OCI-LY7 (cell line): ENCODE measurements around the gene MYO16. TPM values are rescaled to one million over a fixed set of nuclear protein-coding genes. Genes with fewer than 3 reads are reported as not detected.

ENCODE experiments used
- BruUV-seq: library from RNA; stranded (reverse); fragments of 400-500 nt; replicated peaks from 2 replicates; lab custom pipeline; 2021; lab: Mats Ljungman, UMichigan
- CTCF ChIA-PET: fragments of 300-600 bp; sonication (Branson Sonifier 250); formaldehyde crosslinking; loops from one replicate; lab custom pipeline; 2022; ENCODE audit warnings: antibody characterized with exemption; ENCODE audit not compliant: unreplicated experiment; lab: Charles Lee
- POLR2A ChIA-PET: fragments of 300-600 bp; sonication (Branson Sonifier 250); formaldehyde crosslinking; loops from one replicate; lab custom pipeline; 2022; ENCODE audit warnings: antibody characterized with exemption; lab: Charles Lee
- DNase-seq: peaks from one replicate; pipeline ENCODE4 v3.0.0-alpha.2; 2015; ENCODE audit warnings: low spot score
- H2AFZ ChIP-seq: fragments of 200-600 bp; sonication (generic), shearing (Covaris generic); 2 replicates; pipeline ENCODE4 v1.6.1; 2014; ENCODE audit warnings: mild to moderate bottlenecking, antibody characterized with exemption, low read length, moderate library complexity
- H3K27ac ChIP-seq: fragments of 200-600 bp; sonication (generic); 2 replicates; pipeline ENCODE4 v1.5.1; 2014; ENCODE audit warnings: mixed run types, low read depth, mild to moderate bottlenecking, moderate library complexity, low read length, inconsistent platforms; ENCODE audit not compliant: poor library complexity, severe bottlenecking
- H3K36me3 ChIP-seq: fragments of 200-600 bp; sonication (generic); 2 replicates; pipeline ENCODE4 v1.6.1; 2014; ENCODE audit warnings: mild to moderate bottlenecking, antibody characterized with exemption, low read length, moderate library complexity, mixed read lengths; ENCODE audit not compliant: insufficient read depth
- H3K4me1 ChIP-seq: fragments of 200-600 bp; sonication (generic); 2 replicates; pipeline ENCODE4 v1.5.1; 2014; ENCODE audit warnings: mild to moderate bottlenecking, low read length; ENCODE audit not compliant: insufficient read depth, poor library complexity, severe bottlenecking
- H3K4me2 ChIP-seq: fragments of 200-600 bp; sonication (generic); 2 replicates; pipeline ENCODE4 v1.6.1; 2014; ENCODE audit warnings: mild to moderate bottlenecking, low read length
- H3K4me3 ChIP-seq: fragments of 200-600 bp; sonication (generic); 2 replicates; pipeline ENCODE4 v1.5.1; 2014; ENCODE audit warnings: mild to moderate bottlenecking, low read depth, low read length; ENCODE audit not compliant: poor library complexity, severe bottlenecking
- H3K79me2 ChIP-seq: fragments of 200-600 bp; sonication (generic); 2 replicates; pipeline ENCODE4 v1.6.1; 2016; ENCODE audit warnings: low read depth, mild to moderate bottlenecking, low read length, moderate library complexity, mixed read lengths; ENCODE audit not compliant: insufficient read depth
- H3K9me2 ChIP-seq: fragments of 200-600 bp; sonication (generic); 2 replicates; pipeline ENCODE4 v1.6.1; 2016; ENCODE audit warnings: mild to moderate bottlenecking, low read length, mixed read lengths; ENCODE audit not compliant: insufficient read depth
- H3K9me3 ChIP-seq: fragments of 200-600 bp; sonication (generic); 2 replicates; pipeline ENCODE4 v1.6.1; 2014; ENCODE audit warnings: mild to moderate bottlenecking, mixed run types, low read length, mixed read lengths
- H4K20me1 ChIP-seq: fragments of 200-600 bp; sonication (generic); 2 replicates; pipeline ENCODE4 v1.6.1; 2014; ENCODE audit warnings: mild to moderate bottlenecking, antibody characterized with exemption, low read length, moderate library complexity, mixed read lengths; ENCODE audit not compliant: insufficient read depth
- CTCF ChIP-seq: fragments of 200-600 bp; sonication (generic); conservative IDR thresholded peaks from 2 replicates; pipeline ENCODE4 v1.5.1; 2014; ENCODE audit warnings: mild to moderate bottlenecking, antibody characterized with exemption, low read length, moderate library complexity, mixed read lengths
- EZH2phosphoT487 ChIP-seq: fragments of 200-600 bp; sonication (generic); IDR thresholded peaks from 2 replicates; pipeline ENCODE4 v1.6.1; 2018; ENCODE audit warnings: low read depth, borderline replicate concordance, mild to moderate bottlenecking, mixed run types, antibody characterized with exemption, low read length, moderate library complexity, mixed read lengths
- intact Hi-C: fragments of 100-400 bp; cut with micrococcal nuclease; formaldehyde crosslinking; loops from one replicate; pipeline ENCODE4 v1.10.0; 2022; ENCODE audit not compliant: unreplicated experiment
- total RNA-seq, 2 experiments: library from RNA; depleted of rRNA in 1 of 2; stranded (reverse); fragments of >200 nt in 1 of 2; shearing (Covaris generic) in 1 of 2; gene quantifications; 2 replicates each; pipeline ENCODE4 v1.2.3, GENCODE V29; 2014 to 2022

MYO16 gene
- total RNA-seq, 2 experiments from 2014 or later, result 0.06 TPM; not detected in 1

- CTCF ChIA-PET, result no interaction called here
- Histone ChIP-seq H3K79me2 (no peaks in the 10 kb centered on the region), H3K4me3 (no peak overlapping the region), H2AFZ (no peak overlapping the region), H3K9me2 (no peaks in the 10 kb centered on the region), H3K9me3 (no peaks in the 10 kb centered on the region), H4K20me1 (no peaks in the 10 kb centered on the region), H3K4me1 (no peaks in the 10 kb centered on the region), H3K36me3 (no peaks in the 10 kb centered on the region), H3K27ac (no peak overlapping the region), H3K4me2 (no peak overlapping the region)
- BruUV-seq, result no TSS peak
- POLR2A ChIA-PET, result no interaction called here
- TF ChIP-seq EZH2phosphoT487 (no peak), CTCF (no peak)
- no peak for DNase-seq
- intact Hi-C loops, result no loop called here
Observed at GRCh38 chr13:109207622-109208021, 578.2 kb downstream of the MYO16 start.

DNA sequence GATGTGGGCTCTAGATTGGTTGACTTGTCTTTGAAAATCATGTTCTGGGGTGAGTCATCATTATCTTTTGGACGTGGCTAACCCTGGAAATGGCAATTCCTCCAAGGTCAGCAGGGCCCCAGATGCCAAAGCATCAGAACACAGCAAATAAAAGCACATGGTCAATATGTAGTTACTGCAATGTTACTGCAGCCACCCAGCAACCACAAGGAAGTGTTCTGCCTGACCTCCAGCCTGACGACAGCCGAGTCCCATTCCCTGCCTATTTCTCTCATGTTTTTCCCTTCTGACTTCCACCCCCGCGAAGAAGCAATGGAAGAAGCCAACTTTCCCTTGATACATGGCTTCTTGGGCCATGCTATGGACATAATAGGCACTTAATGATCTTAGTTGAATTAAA lies 579.1 kb downstream of the MYO16 start:
- H3K36me3 ChIP-seq, result no peaks in the 10 kb centered on the region
- POLR2A ChIA-PET, result no interaction called here

DNA sequence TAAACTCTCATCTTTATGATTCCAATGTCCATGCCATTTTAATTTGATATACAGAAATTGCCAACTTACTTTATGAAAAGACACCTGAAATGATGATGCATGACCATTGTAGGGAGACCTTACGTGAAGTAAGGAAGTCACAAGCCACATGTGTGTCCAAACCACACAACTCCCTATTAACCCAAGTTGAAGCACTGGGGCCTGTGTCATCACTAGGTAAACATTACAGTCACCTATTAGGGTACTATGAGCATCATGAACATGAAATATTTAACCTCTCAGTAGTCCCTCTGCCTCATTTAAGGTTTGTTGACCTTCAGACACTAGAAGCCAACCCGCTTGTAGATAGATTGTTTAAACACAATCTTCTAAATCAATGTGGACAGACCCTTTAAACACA lies 580.1 kb downstream of the MYO16 start:
- TF ChIP-seq CTCF (no peak), EZH2phosphoT487 (no peak)
- Histone ChIP-seq H3K4me3 (no peak overlapping the region), H3K36me3 (no peaks in the 10 kb centered on the region), H3K79me2 (no peaks in the 10 kb centered on the region), H3K9me2 (no peaks in the 10 kb centered on the region), H4K20me1 (no peaks in the 10 kb centered on the region), H3K4me1 (no peaks in the 10 kb centered on the region), H3K4me2 (no peak overlapping the region), H3K9me3 (no peaks in the 10 kb centered on the region), H3K27ac (no peak overlapping the region), H2AFZ (no peak overlapping the region)
- intact Hi-C loops, result no loop called here
- ChIA-PET CTCF (no interaction called here), POLR2A (no interaction called here)
- DNase-seq, result no peak
- no TSS peak for BruUV-seq

More for the DNA sequence above, 579.1 kb downstream of the MYO16 start:
- Histone ChIP-seq H3K9me3 (no peaks in the 10 kb centered on the region), H3K9me2 (no peaks in the 10 kb centered on the region), H3K79me2 (no peaks in the 10 kb centered on the region), H4K20me1 (no peaks in the 10 kb centered on the region), H3K4me2 (no peak overlapping the region), H2AFZ (no peak overlapping the region), H3K4me1 (no peaks in the 10 kb centered on the region), H3K4me3 (no peak overlapping the region), H3K27ac (no peak overlapping the region)
- CTCF ChIA-PET, result no interaction called here
- no TSS peak for BruUV-seq
- TF ChIP-seq CTCF (no peak), EZH2phosphoT487 (no peak)
- DNase-seq, result no peak
- intact Hi-C loops, result no loop called here
